Stimulated activated effector memory CD8-positive, alpha-beta T cell treated with anti-CD3 and anti-CD28 coated beads, Interleukin-12 subunit alpha, Interleukin-12 subunit beta, amount 100 ng/mL, for 72 hours (primary cell): ENCODE data around the gene VIL1.

Source experiments
- ATAC-seq: fragments of 150-1000 bp; cut with Tn5 transposase; 2 replicates; pipeline ENCODE4 v1.10.0; 2021
- DNase-seq, 2 donors: peaks; one replicate each; pipeline ENCODE4 v3.0.0; 2021 to 2022; ENCODE audit warnings: low spot score in 2 of 2
- H3K27ac Mint-ChIP-seq: one replicate; pipeline ENCODE4 v1.8.0; 2022; ENCODE audit warnings: mild to moderate bottlenecking, mixed read lengths
- H3K36me3 Mint-ChIP-seq: one replicate; pipeline ENCODE4 v1.8.0; 2022; ENCODE audit warnings: mild to moderate bottlenecking, mixed read lengths
- H3K4me1 Mint-ChIP-seq: one replicate; pipeline ENCODE4 v1.8.0; 2022; ENCODE audit warnings: mixed read lengths
- H3K4me3 Mint-ChIP-seq: one replicate; pipeline ENCODE4 v1.8.0; 2022; ENCODE audit warnings: mild to moderate bottlenecking, mixed read lengths
- H3K9me3 Mint-ChIP-seq: one replicate; pipeline ENCODE4 v1.8.0; 2022; ENCODE audit warnings: mixed read lengths

The VIL1 gene

DNA sequence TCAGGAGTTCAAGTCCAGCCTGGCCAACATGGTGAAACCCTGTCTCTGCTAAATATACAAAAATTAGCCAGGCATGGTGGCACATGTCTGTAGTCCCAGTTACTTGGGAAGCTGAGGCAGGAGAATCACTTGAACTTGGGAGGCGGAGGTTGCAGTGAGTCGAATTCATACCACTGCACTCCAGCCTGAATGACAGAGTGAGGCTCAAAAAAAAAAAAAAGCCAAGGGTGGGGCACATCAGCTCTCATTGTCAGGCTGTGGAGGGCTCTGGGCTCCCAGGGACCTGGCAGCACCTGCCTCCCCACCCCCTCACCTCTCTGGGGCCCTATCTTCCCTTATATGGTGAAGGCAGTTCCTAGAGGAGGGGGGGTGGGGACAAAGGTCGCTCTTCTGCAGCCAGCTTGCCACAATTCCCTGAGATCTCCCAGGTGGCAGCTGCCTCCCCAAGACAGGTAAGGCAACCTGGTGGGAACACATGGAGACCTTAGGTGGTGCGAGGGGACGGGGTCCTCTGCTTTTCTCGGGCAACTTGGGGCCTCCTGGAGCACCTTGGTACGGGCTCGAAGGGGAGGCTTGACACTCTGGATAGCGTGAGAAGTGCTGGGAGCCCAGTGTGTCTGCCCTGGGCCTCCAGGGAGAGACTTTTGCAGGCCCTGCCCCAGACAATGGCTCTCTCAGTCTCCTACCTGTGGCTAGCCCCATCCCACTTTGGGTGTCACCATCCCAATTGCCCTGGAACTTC lies at the start of gene VIL1:
Gene VIL1, plus strand, starts transcription at position 407 of the 742 bp plus-strand sequence. CDS start 4,656 bp downstream, outside the sequence.
- no peak for ATAC-seq
- Mint-ChIP-seq H3K27ac (no peak within 1 kb of the TSS), H3K36me3 (no peaks in the 10 kb centered on the region)

DNA sequence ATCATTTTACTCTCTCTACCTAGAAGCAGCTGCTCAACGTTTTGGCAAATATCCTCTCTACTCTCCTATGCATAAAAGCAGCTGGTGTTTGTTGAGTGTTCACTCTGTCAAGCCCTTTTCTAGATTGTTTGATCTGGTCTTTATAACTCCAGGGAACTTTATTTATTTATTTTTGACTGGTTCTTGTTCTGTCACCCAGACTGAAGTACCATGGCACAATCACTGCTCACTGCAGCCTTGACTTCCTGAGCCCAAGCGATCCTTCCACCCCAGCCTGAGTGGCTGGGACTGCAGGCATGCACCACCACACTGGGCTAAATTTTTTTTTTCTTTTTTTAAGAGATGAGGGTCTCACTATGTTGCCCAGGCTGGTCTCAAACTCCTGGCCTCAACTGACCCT lies 49.6 kb upstream of the VIL1 start:
- peaks cover 7% of the 10 kb centered on the region for H3K4me1 Mint-ChIP-seq
- no peak overlapping the region for H3K4me3 Mint-ChIP-seq
- DNase-seq (no peak), ATAC-seq (no peak)
- no peaks in the 10 kb centered on the region for H3K9me3 Mint-ChIP-seq
- no peaks in the 10 kb centered on the region for H3K36me3 Mint-ChIP-seq
- H3K27ac Mint-ChIP-seq, result no peak overlapping the region

More for the DNA sequence above, at the start of gene VIL1:
- no peak for DNase-seq
- H3K4me1 Mint-ChIP-seq, result peaks cover 8% of the 10 kb centered on the region
- no peak within 1 kb of the TSS for H3K4me3 Mint-ChIP-seq
- no peaks in the 10 kb centered on the region for H3K9me3 Mint-ChIP-seq

DNA sequence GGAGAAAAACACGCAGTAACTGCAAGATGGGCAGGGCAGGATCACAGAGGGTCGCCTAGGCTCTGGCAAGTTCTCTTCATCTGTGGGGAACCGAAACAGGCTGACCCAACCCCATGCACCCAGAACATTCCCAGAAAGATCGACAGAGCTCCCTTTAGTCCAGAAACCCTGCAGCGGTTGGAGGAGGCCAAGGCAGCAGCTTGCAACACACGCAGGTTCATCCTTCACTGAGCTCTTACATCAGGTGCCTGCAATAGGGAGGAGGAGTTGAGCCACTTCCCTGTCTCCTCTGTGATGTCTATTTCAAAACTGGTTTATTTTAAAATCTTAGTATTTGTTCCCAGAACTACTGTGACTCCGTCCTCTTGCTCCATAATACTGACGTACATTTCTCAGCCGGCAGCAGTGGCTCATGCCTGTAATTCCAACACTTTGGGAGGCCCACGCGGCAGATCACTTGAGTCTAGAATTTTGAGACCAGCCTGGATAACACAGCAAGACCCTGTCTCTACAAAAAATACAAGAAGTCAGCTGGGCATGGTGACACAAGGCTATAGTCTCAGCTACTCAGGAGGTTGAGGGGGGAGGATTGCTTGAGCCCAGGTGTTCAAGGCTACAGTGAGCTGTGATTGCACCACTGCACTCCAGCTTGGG lies 48.4 kb upstream of the VIL1 start:
- peak overlapping the region; percentile 69 for H3K27ac Mint-ChIP-seq
- H3K4me1 Mint-ChIP-seq, result peaks cover 7% of the 10 kb centered on the region
- H3K4me3 Mint-ChIP-seq, result no peak overlapping the region

GRCh38 chr2:218371983-218372350 lies 47.0 kb upstream of the VIL1 start:
- Mint-ChIP-seq H3K9me3 (no peaks in the 10 kb centered on the region), H3K27ac (peak overlapping the region; percentile 67), H3K4me1 (peaks cover 5% of the 10 kb centered on the region), H3K36me3 (no peaks in the 10 kb centered on the region), H3K4me3 (no peak overlapping the region)
- ATAC-seq, result no peak
- no peak for DNase-seq

More for the DNA sequence above, 48.4 kb upstream of the VIL1 start:
- DNase-seq, result no peak
- ATAC-seq, result no peak
- Mint-ChIP-seq H3K36me3 (no peaks in the 10 kb centered on the region), H3K9me3 (no peaks in the 10 kb centered on the region)

DNA sequence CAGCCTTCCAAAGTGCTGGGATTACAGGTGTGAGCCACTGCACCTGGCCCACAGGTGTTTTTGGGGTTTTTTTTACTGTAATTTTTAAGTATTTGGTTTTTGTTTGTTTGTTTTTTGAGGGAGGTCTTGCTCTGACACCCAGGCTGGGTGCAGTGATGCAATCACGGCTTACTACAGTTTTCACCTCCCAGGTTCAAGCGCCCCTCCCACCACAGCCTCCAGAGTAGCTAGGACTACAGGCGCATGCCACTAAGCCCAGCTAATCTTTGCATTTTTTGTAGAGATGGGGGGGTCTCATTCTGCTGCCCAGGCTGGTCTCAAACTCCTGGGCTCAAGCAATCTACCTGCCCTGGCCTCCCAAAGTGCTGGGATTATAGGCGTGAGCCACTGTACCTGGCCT lies 44.1 kb upstream of the VIL1 start:
- Mint-ChIP-seq H3K4me1 (no peaks in the 10 kb centered on the region), H3K4me3 (no peak overlapping the region), H3K36me3 (no peaks in the 10 kb centered on the region), H3K27ac (no peak overlapping the region), H3K9me3 (no peaks in the 10 kb centered on the region)
- ATAC-seq (no peak), DNase-seq (no peak)

DNA sequence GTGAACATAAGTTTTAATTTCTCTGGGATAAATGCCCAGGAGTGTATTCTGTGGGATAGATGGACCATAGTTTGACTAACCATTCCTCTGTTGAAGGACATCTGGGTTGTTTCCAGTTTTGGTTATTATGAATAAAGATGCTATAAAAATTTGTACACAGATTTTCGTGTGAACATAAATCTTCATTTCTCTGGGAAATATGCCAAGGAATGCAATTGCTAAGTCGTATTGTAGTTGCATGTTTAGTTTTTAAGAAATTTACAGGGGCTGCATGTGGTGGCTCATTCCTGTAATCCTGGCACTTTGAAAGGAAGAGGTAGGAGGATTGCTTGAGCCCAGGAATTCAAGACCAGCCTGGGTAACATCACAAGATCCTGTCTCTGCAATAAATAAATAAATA lies 43.7 kb upstream of the VIL1 start:
- Mint-ChIP-seq H3K27ac (no peak overlapping the region), H3K4me3 (no peak overlapping the region), H3K9me3 (no peaks in the 10 kb centered on the region), H3K36me3 (no peaks in the 10 kb centered on the region), H3K4me1 (no peaks in the 10 kb centered on the region)
- DNase-seq, result no peak
- no peak for ATAC-seq

DNA sequence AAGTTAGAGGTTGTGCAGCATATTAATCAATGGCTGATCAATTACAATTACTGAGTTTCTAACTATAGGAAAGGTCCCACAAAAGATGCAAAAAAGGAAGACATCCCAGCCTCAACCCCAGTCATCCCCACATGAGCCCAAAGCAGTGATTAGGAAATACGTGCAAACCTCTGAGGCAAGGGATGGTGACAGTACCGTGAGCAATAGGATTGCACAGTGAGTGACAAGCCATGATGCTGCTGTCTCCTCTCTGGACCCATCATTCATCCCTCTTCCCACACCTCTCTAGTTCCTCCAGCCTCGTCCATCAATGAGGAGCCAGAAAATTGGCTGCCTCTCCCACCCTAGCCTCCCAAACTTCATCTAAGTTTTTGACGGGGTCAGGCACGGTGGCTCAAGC lies 40.9 kb upstream of the VIL1 start:
- no peak overlapping the region for H3K4me3 Mint-ChIP-seq
- ATAC-seq, result no peak
- H3K27ac Mint-ChIP-seq, result no peak overlapping the region
- H3K4me1 Mint-ChIP-seq, result peaks cover 6% of the 10 kb centered on the region
- no peak for DNase-seq
- no peaks in the 10 kb centered on the region for H3K36me3 Mint-ChIP-seq
- H3K9me3 Mint-ChIP-seq, result no peaks in the 10 kb centered on the region

DNA sequence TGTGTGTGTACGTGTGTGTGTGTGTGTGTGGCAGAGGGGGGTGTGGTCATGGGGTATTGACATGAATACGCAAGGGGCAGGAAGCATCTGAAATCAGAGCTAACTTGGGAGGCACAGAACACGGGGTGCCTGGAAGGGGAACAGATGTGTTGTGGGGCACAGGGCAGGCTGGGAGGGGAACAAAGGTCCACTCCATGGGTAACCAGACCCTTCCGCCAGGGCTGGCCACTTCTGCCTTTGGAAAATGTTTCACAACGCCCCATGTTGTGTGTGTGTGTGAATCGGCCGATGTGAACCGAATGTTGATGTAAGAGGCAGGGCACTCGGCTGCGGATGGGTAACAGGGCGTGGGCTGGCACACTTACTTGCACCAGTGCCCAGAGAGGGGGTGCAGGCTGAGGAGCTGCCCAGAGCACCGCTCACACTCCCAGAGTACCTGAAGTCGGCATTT lies 37.0 kb upstream of the VIL1 start, which contains the start of gene SLC11A1:
Gene SLC11A1, plus strand, starts transcription at position 358 of the 451 bp plus-strand sequence. CDS start 96 bp downstream, outside the sequence.
- Mint-ChIP-seq H3K4me1 (peaks cover 7% of the 10 kb centered on the region), H3K9me3 (no peaks in the 10 kb centered on the region), H3K36me3 (no peaks in the 10 kb centered on the region), H3K4me3 (no peak within 1 kb of the TSS), H3K27ac (no peak within 1 kb of the TSS)
- no peak for DNase-seq
- ATAC-seq, result peak; percentile 15

GRCh38 chr2:218382785-218383184 lies 36.1 kb upstream of the VIL1 start:
- ATAC-seq (no peak), DNase-seq (no peak)
- Mint-ChIP-seq H3K4me3 (no peak overlapping the region), H3K4me1 (peaks cover 11% of the 10 kb centered on the region), H3K36me3 (no peaks in the 10 kb centered on the region), H3K9me3 (no peaks in the 10 kb centered on the region), H3K27ac (no peak overlapping the region)

DNA sequence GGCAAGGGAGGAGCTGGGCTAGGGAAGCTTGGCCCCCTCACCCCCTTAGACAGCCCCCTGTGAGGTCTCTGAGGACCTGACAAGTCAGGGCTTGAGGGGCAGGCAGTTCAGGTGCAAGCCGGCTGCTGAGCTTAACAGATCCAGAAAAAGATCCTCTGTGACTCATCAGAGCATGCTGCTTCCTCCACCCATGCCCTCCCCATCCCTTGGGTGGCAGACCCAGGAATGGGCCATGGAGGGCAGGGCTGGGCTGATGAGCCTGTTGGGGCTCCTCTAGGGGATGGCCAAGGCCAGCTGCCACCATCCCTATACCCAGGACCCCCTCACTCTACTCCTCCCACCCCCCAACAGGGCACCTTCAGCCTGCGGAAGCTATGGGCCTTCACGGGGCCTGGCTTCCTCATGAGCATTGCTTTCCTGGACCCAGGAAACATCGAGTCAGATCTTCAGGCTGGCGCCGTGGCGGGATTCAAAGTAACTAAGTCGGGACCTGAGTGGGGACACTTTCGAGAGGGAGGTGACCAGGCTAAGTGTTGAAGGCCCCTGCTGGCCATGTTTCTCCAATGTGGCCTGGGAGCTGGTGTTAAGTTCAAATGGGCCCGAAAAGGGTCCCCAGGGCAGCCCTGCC lies 34.9 kb upstream of the VIL1 start:
- no peak for DNase-seq
- Mint-ChIP-seq H3K4me1 (peaks cover 11% of the 10 kb centered on the region), H3K27ac (no peak overlapping the region), H3K4me3 (no peak overlapping the region), H3K9me3 (no peaks in the 10 kb centered on the region), H3K36me3 (no peaks in the 10 kb centered on the region)
- peak; percentile 5 for ATAC-seq

DNA sequence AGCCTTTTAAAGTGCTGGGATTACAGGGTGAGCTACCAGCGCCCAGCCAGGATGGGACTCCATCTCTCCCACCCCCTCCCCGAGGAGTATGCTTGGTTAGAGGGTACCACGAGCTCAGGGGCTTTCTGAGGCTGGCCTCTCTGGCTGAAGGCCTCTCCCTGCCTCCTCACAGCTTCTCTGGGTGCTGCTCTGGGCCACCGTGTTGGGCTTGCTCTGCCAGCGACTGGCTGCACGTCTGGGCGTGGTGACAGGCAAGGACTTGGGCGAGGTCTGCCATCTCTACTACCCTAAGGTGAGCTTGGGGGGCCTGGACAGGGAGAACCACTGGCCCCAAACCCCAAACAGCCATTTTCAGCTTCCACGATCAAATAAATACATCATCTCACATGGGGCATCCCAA lies 33.9 kb upstream of the VIL1 start:
- no peak for ATAC-seq
- DNase-seq, result no peak
- no peaks in the 10 kb centered on the region for H3K9me3 Mint-ChIP-seq
- peaks cover 11% of the 10 kb centered on the region for H3K4me1 Mint-ChIP-seq
- H3K27ac Mint-ChIP-seq, result no peak overlapping the region
- no peaks in the 10 kb centered on the region for H3K36me3 Mint-ChIP-seq
- H3K4me3 Mint-ChIP-seq, result no peak overlapping the region

- no peak overlapping the region for H3K4me3 Mint-ChIP-seq
- DNase-seq (no peak), ATAC-seq (no peak)
- peaks cover 8% of the 10 kb centered on the region for H3K4me1 Mint-ChIP-seq
- no peaks in the 10 kb centered on the region for H3K9me3 Mint-ChIP-seq
- no peak overlapping the region for H3K27ac Mint-ChIP-seq
- H3K36me3 Mint-ChIP-seq, result no peaks in the 10 kb centered on the region
Measured at GRCh38 chr2:218386505-218387368, 32.2 kb upstream of the VIL1 start.

DNA sequence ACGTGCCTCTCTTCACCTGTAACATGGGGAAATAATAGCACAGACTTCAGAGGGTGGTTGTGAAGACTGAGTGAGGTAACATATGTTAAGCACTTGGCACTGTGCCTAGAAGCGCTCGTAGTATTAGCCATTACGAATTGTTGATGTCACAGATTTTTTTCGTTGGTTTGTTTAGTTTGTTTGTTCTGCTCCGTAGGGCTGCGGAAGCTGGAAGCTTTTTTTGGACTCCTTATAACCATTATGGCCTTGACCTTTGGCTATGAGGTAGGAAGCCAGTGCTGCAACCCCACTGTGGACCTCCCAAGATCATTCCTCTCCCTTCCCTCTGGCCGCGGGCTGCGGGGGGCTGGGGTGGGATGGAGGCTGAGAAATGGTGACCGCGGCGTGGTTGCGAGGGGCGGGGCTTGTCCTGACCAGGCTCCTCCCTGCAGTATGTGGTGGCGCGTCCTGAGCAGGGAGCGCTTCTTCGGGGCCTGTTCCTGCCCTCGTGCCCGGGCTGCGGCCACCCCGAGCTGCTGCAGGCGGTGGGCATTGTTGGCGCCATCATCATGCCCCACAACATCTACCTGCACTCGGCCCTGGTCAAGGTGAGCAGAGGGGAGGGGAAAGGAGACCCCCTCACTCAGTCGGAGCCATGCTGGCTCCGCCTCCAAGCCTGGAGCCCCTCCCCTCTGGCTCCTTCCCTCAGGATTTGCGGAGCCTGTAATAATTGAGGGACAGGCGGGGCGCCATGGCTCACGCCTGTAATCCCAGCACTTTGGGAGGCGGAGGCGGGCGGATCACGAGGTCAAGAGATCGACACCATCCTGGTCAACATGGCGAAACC lies 31.3 kb upstream of the VIL1 start:
- H3K4me1 Mint-ChIP-seq, result peaks cover 5% of the 10 kb centered on the region
- ATAC-seq (no peak), DNase-seq (no peak)
- no peak overlapping the region for H3K4me3 Mint-ChIP-seq
- no peak overlapping the region for H3K27ac Mint-ChIP-seq
- no peaks in the 10 kb centered on the region for H3K9me3 Mint-ChIP-seq
- H3K36me3 Mint-ChIP-seq, result no peaks in the 10 kb centered on the region

GRCh38 chr2:218389333-218390150 lies 29.4 kb upstream of the VIL1 start:
- Mint-ChIP-seq H3K4me1 (peaks cover 14% of the 10 kb centered on the region), H3K4me3 (no peak overlapping the region), H3K9me3 (no peaks in the 10 kb centered on the region), H3K27ac (peak overlapping the region; percentile 70), H3K36me3 (no peaks in the 10 kb centered on the region)
- ATAC-seq (no peak), DNase-seq (no peak)
